Measurements from ENCODE around the gene ABR. TPM values are rescaled to one million over a fixed set of nuclear protein-coding genes. Genes with fewer than 3 reads are reported as not detected.

ABR gene
- total and polyA plus RNA-seq, 2 of the 13 experiments (the other 11 are each of a cell fraction or from before 2014, with no cell fraction given), result 12.4 to 40.4 TPM

- TF ChIP-seq CBX5 (CRISPR knock-in tag; IDR thresholded peaks at IDR 0.05; ENCODE audit: borderline replicate concordance) (no peak), PLRG1 (conservative IDR thresholded peaks at IDR 0.05) (no peak), SIX1 (CRISPR knock-in tag; IDR thresholded peaks at IDR 0.05; ENCODE audit: borderline replicate concordance) (no peak)
Observed at GRCh38 chr17:1116602-1117001, 63.2 kb downstream of the ABR start (continued).

GRCh38 chr17:1112875-1113274 is 66.9 kb downstream of the ABR start:
- FAIRE-seq, result no peak

More at GRCh38 chr17:1112875-1113274, 66.9 kb downstream of the ABR start:
- no peaks in the 10 kb centered on the region for H3K9me3 ChIP-seq (ENCODE audit: low read length)
- no peak overlapping the region for H3K4me3 ChIP-seq (replicated peaks in 1 of 3; ENCODE audit: insufficient read depth in 1 of 3, low read depth in 2 of 3, low read length in 3 of 3)
- no peaks in the 10 kb centered on the region for H3K27me3 ChIP-seq (ENCODE audit: control insufficient read depth in 1 of 2, insufficient read depth in 2 of 2, low read length in 2 of 2)
- DNase-seq (ENCODE audit: low spot score) (no peak), ATAC-seq (no peak)
- H3K27ac ChIP-seq (ENCODE audit: extremely low read length, insufficient read depth, low read length), result no peak overlapping the region
- intact Hi-C loops (cut with micrococcal nuclease; ENCODE audit: unreplicated experiment) (no loop called here), in situ Hi-C loops (cut with HindIII; ENCODE audit: extremely low pct_ligation_motif_present, low pct_unique_long_range_greater_than_20kb) (no loop called here)
- no peak overlapping the region for H3K4me2 ChIP-seq (ENCODE audit: low read depth, low read length)
- no peak overlapping the region for H3K9ac ChIP-seq (ENCODE audit: insufficient read depth, low read depth, low read length)
- no peaks in the 10 kb centered on the region for H3K79me2 ChIP-seq (ENCODE audit: insufficient read depth, low read length)
- H3K36me3 ChIP-seq (replicated peaks in 1 of 2; ENCODE audit: control insufficient read depth in 1 of 2, insufficient read depth in 2 of 2, low read length in 2 of 2), result no peaks in the 10 kb centered on the region
- no TSS peak for BruUV-seq (replicated peaks)
- ChIA-PET POLR2A (no interaction called here), CTCF (ENCODE audit: low intra/inter-chr PET ratio, low total read pairs) (no interaction called here)
- H2AFZ ChIP-seq (ENCODE audit: low read length), result no peak overlapping the region
- H4K20me1 ChIP-seq (ENCODE audit: insufficient read depth, low read length), result no peaks in the 10 kb centered on the region
- TF ChIP-seq ZNF451 (CRISPR knock-in tag; IDR thresholded peaks at IDR 0.05) (no peak), NFYC (CRISPR knock-in tag; IDR thresholded peaks at IDR 0.05) (peak; percentile 61; the same call in 1 of the 2 replicates), MYPOP (CRISPR knock-in tag; IDR thresholded peaks at IDR 0.05) (no peak), ZFP82 (CRISPR knock-in tag; IDR thresholded peaks at IDR 0.05; ENCODE audit: borderline replicate concordance) (no peak), ZBTB33 (CRISPR knock-in tag; IDR thresholded peaks at IDR 0.05) (peak; percentile 18; the same call in 1 of the 2 replicates), SIX1 (CRISPR knock-in tag; IDR thresholded peaks at IDR 0.05; ENCODE audit: borderline replicate concordance) (no peak), ZFAT (CRISPR knock-in tag; conservative IDR thresholded peaks at IDR 0.05) (no peak), ZNF318 (CRISPR knock-in tag; IDR thresholded peaks at IDR 0.05) (no peak), ZFP41 (CRISPR knock-in tag; IDR thresholded peaks at IDR 0.05; ENCODE audit: borderline replicate concordance) (no peak)
- 78% methylated on average over 10 of the region's 10 CpGs for WGBS (ENCODE audit: low lambda C conversion rate)
- H3K4me1 ChIP-seq (ENCODE audit: insufficient read depth, low read length), result peaks cover 56% of the 10 kb centered on the region
